Gastrocnemius medialis (tissue), 4 donors: ENCODE results near the gene LTO1. TPM values are rescaled to one million over a fixed set of nuclear protein-coding genes. Genes with fewer than 3 reads are reported as not detected.

ENCODE experiments used
- ATAC-seq, 2 donors: fragments of 150-250 bp; one replicate each; pipeline ENCODE4 v1.9.1; 2016
- DNase-seq, 2 donors: peaks; one replicate each; pipeline ENCODE4 v3.0.0-alpha.2; 2019
- H3K27ac ChIP-seq, 4 donors: fragments of 200-600 bp; sonication (generic); 1 replicate in 1 of 4; 2 replicates in 3 of 4; pipeline ENCODE4 v1.5.1; 2016 to 2018; ENCODE audit warnings: mild to moderate bottlenecking in 2 of 4, moderate library complexity in 1 of 4
- H3K27me3 ChIP-seq, 3 donors: fragments of 200-600 bp; sonication (generic) in 2 of 3; 1 replicate in 1 of 3; 2 replicates in 2 of 3; pipeline versions ENCODE4 v1.5.1 to v1.6.0; 2016 to 2019; ENCODE audit warnings: mild to moderate bottlenecking in 1 of 3, moderate library complexity in 1 of 3
- H3K36me3 ChIP-seq, 2 donors: fragments of 200-600 bp; sonication (generic) in 1 of 2; one replicate each; pipeline ENCODE4 v1.5.1; 2017 to 2018
- H3K4me1 ChIP-seq, 2 donors: fragments of 200-600 bp; sonication (generic) in 1 of 2; one replicate each; pipeline ENCODE4 v1.5.1; 2016 to 2017; ENCODE audit warnings: mild to moderate bottlenecking in 2 of 2
- H3K4me3 ChIP-seq, 4 donors: fragments of 200-600 bp; sonication (generic) in 3 of 4; 1 replicate in 1 of 4; 2 replicates in 3 of 4; pipeline ENCODE4 v1.5.1; 2016 to 2019; ENCODE audit warnings: mild to moderate bottlenecking in 2 of 4
- H3K9me3 ChIP-seq, 3 donors: fragments of 200-600 bp; sonication (generic) in 2 of 3; 1 replicate in 1 of 3; 2 replicates in 2 of 3; pipeline ENCODE4 v1.5.1; 2016 to 2019
- CTCF ChIP-seq, 5 experiments: fragments of 450-650 bp in 3 of 5; fragments of 200-600 bp in 2 of 5; sonication (generic) in 2 of 5; IDR thresholded peaks in 4 of 5; conservative IDR thresholded peaks in 1 of 5; 1 replicate in 4 of 5; 2 replicates in 1 of 5; pipeline ENCODE4 v1.5.1; 2016 to 2019; ENCODE audit warnings: antibody characterized with exemption in 5 of 5, mild to moderate bottlenecking in 3 of 5, moderate library complexity in 3 of 5
- POLR2A ChIP-seq, 2 donors: fragments of 450-650 bp; IDR thresholded peaks; one replicate each; pipeline ENCODE4 v1.6.1; 2017; ENCODE audit warnings: antibody characterized with exemption in 2 of 2, mild to moderate bottlenecking in 2 of 2, moderate library complexity in 2 of 2
- in situ Hi-C, 4 donors: fragments of 200-750 bp; cut with MboI; loops; one replicate each; pipeline versions ENCODE4 v1.15.0 to v1.8.0; 2017; ENCODE audit warnings: low sequenced_read_pairs in 4 of 4
- intact Hi-C: fragments of 100-400 bp; cut with DNase I; formaldehyde crosslinking; loops from one replicate; pipeline ENCODE4 v1.15.1; 2023; ENCODE audit warnings: low total_unique reads
- total RNA-seq, 4 donors: library from RNA; depleted of rRNA; stranded (reverse); fragments of >200 nt; gene quantifications; one replicate each; pipeline versions ENCODE4 v1.1.0 to v1.2.3, GENCODE V29; 2016

Gene LTO1
- total RNA-seq, 4 donors from 2014 or later, result 9.5 to 18.2 (median 13.3) TPM

DNA sequence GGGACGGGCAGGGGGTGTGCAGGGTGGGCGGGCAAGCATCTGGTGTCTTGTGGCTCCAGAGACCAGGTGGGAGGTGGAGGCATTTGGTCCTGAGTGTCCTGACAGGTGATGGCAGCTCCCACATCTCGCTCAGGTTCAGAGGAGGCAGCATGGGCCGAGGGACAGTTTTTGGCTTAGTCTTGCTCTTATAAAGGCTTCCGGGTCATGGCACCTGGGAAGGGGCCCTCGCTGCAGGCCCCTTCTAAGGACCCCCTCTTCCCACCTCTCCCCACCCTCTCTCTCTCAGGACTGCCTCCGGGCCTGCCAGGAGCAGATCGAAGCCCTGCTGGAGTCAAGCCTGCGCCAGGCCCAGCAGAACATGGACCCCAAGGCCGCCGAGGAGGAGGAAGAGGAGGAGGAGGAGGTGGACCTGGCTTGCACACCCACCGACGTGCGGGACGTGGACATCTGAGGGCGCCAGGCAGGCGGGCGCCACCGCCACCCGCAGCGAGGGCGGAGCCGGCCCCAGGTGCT, 24.3 kb downstream of the LTO1 start:
- intact Hi-C loops (no loop called here), in situ Hi-C loops (loop anchor here in 2 of 4 donors (10.0 to 25.0 kb wide), 2 partner anchors 536 to 539 kb away; no protein-coding TSS in a partner anchor)
- no peaks in the 10 kb centered on the region for H3K36me3 ChIP-seq
- ATAC-seq, result no peak
- TF ChIP-seq CTCF (IDR thresholded peaks at IDR 0.05 in 4 of 5, conservative IDR thresholded peaks at IDR 0.05 in 1 of 5) (no peak), POLR2A (IDR thresholded peaks at IDR 0.05) (no peak)
- DNase-seq, result no peak
- H3K9me3 ChIP-seq, result no peaks in the 10 kb centered on the region
- no peaks in the 10 kb centered on the region for H3K27me3 ChIP-seq
- H3K4me1 ChIP-seq, result peaks cover 0 to 5% of the 10 kb centered on the region in 2 donors
- no peak overlapping the region for H3K4me3 ChIP-seq
- H3K27ac ChIP-seq, result no peak overlapping the region

GRCh38 chr11:69650081-69650831, 24.9 kb downstream of the LTO1 start:
- Histone ChIP-seq H3K36me3 (no peaks in the 10 kb centered on the region), H3K27me3 (no peaks in the 10 kb centered on the region), H3K4me3 (no peak overlapping the region), H3K9me3 (no peaks in the 10 kb centered on the region), H3K4me1 (peaks cover 0 to 5% of the 10 kb centered on the region in 2 donors), H3K27ac (no peak overlapping the region)
- ATAC-seq (no peak), DNase-seq (no peak)
- TF ChIP-seq POLR2A (IDR thresholded peaks at IDR 0.05) (no peak), CTCF (IDR thresholded peaks at IDR 0.05 in 4 of 5, conservative IDR thresholded peaks at IDR 0.05 in 1 of 5) (no peak)
- intact Hi-C loops, result no loop called here
- in situ Hi-C loops, result loop anchor here in 2 of 4 donors (10.0 to 25.0 kb wide), 2 partner anchors 535 to 538 kb away; no protein-coding TSS in a partner anchor

GRCh38 chr11:69649576-69649900, 25.6 kb downstream of the LTO1 start:
- peaks cover 0 to 5% of the 10 kb centered on the region in 2 donors for H3K4me1 ChIP-seq
- intact Hi-C loops, result no loop called here
- H3K4me3 ChIP-seq, result no peak overlapping the region
- ATAC-seq, result no peak
- H3K9me3 ChIP-seq, result no peaks in the 10 kb centered on the region
- H3K27me3 ChIP-seq, result peaks cover 0 to under 1% (median 0%) of the 10 kb centered on the region in 3 donors
- no peak overlapping the region for H3K27ac ChIP-seq
- TF ChIP-seq CTCF (IDR thresholded peaks at IDR 0.05 in 4 of 5, conservative IDR thresholded peaks at IDR 0.05 in 1 of 5) (no peak), POLR2A (IDR thresholded peaks at IDR 0.05) (no peak)
- H3K36me3 ChIP-seq, result no peaks in the 10 kb centered on the region
- DNase-seq, result no peak
- in situ Hi-C loops, result loop anchor here in 2 of 4 donors (25.0 kb wide), 2 partner anchors 362 to 537 kb away; partner anchors contain the start of gene MYEOV (in 1 of the 2)

- in situ Hi-C loops, result loop anchor here in 2 of 4 donors (25.0 kb wide), 2 partner anchors 362 to 537 kb away; partner anchors contain the start of gene MYEOV (in 1 of the 2)
- H3K27me3 ChIP-seq, result peaks cover 0 to 6% (median 1%) of the 10 kb centered on the region in 3 donors
Measured at GRCh38 chr11:69648679-69649575, 26.2 kb downstream of the LTO1 start.

More at GRCh38 chr11:69648679-69649575, 26.2 kb downstream of the LTO1 start:
- Histone ChIP-seq H3K4me1 (peaks cover 0 to 5% of the 10 kb centered on the region in 2 donors), H3K9me3 (no peaks in the 10 kb centered on the region), H3K27ac (no peak overlapping the region), H3K36me3 (no peaks in the 10 kb centered on the region), H3K4me3 (no peak overlapping the region)
- intact Hi-C loops, result no loop called here
- ATAC-seq (no peak), DNase-seq (no peak)
- TF ChIP-seq CTCF (IDR thresholded peaks at IDR 0.05 in 4 of 5, conservative IDR thresholded peaks at IDR 0.05 in 1 of 5) (no peak), POLR2A (IDR thresholded peaks at IDR 0.05) (no peak)
